Effector memory CD8-positive, alpha-beta T cell (primary cell): ENCODE measurements around the gene MSRB3.

Source experiments
- ATAC-seq: fragments of 150-1000 bp; cut with Tn5 transposase; replicated peaks from 2 replicates; pipeline ENCODE4 v1.10.0; 2021; ENCODE audit warnings: mild to moderate bottlenecking, moderate library complexity
- DNase-seq, 3 experiments: peaks; one replicate each; pipeline ENCODE4 v3.0.0; 2021
- H3K27ac Mint-ChIP-seq, 2 donors: one replicate each; pipeline ENCODE4 v1.8.0; 2022; ENCODE audit warnings: mild to moderate bottlenecking in 2 of 2, mixed read lengths in 2 of 2, moderate library complexity in 2 of 2
- H3K27me3 Mint-ChIP-seq, 2 donors: one replicate each; pipeline ENCODE4 v1.8.0; 2022; ENCODE audit warnings: mixed read lengths in 2 of 2
- H3K36me3 Mint-ChIP-seq: one replicate; pipeline ENCODE4 v1.8.0; 2022; ENCODE audit warnings: mild to moderate bottlenecking, moderate library complexity, mixed read lengths; ENCODE audit not compliant: insufficient read depth
- H3K4me1 Mint-ChIP-seq, 2 donors: one replicate each; pipeline ENCODE4 v1.8.0; 2022; ENCODE audit warnings: low read depth in 2 of 2, mixed read lengths in 2 of 2
- H3K4me3 Mint-ChIP-seq, 2 donors: one replicate each; pipeline ENCODE4 v1.8.0; 2022; ENCODE audit warnings: mild to moderate bottlenecking in 2 of 2, mixed read lengths in 2 of 2, moderate library complexity in 2 of 2
- H3K9me3 Mint-ChIP-seq, 2 donors: one replicate each; pipeline ENCODE4 v1.8.0; 2022; ENCODE audit warnings: mixed read lengths in 2 of 2
- total RNA-seq, 9 experiments: gene quantifications; one replicate each; lab custom pipeline; 2026; lab: John Stamatoyannopoulos, UW

MSRB3 gene
- 0 to 1.3 (median 0) reads per million in 9 experiments for total RNA-seq

DNA sequence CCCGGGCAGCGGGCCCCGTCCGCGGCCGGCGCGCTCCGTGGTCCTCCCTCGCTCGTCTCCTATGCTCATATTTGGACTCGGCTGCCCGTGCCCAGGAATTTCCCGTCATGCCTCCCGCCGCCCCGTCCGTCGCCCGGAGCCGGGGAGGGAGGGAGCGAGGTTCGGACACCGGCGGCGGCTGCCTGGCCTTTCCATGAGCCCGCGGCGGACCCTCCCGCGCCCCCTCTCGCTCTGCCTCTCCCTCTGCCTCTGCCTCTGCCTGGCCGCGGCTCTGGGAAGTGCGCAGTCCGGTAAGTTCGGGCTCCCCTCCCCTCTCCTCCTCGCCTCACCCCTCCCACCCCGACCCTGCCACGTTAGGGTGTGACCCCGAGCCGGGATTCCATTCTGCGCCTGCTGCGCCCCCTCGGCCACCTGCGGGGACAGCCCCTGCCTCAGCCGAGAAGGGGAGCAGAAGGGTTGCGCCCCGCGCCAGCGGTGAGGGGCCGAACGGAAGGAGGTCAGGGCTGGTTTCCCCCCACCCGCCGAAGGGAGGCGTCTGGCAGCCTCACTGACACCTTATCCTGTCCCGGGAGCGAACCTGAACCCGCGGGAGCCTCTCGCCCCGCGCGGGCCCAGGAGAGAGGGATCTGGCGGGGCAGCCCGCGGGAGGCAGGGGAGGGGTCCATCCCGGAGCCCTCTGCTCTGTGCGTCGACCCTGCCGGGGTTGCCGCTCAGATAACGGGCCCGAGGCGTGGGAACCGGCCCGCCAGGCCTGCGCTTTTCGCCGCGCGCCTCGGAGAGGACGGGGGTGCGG, at the start of gene MSRB3:
Gene MSRB3, plus strand, starts transcription at position 108 of the 793 bp plus-strand sequence. CDS start 29,897 bp downstream, outside the sequence.
- ATAC-seq, result no peak
- Mint-ChIP-seq H3K4me1 (no peaks in the 10 kb centered on the region), H3K4me3 (peak within 1 kb of the TSS; percentile 31 to 48), H3K9me3 (no peaks in the 10 kb centered on the region), H3K27ac (no peak within 1 kb of the TSS), H3K36me3 (no peaks in the 10 kb centered on the region), H3K27me3 (peaks cover 61 to 70% of the 10 kb centered on the region in 2 donors)
- DNase-seq, result no peak

GRCh38 chr12:65229441-65229840, 49.0 kb upstream of the MSRB3 start:
- Mint-ChIP-seq H3K27me3 (no peaks in the 10 kb centered on the region), H3K9me3 (peaks cover 4 to 14% of the 10 kb centered on the region in 2 donors), H3K27ac (no peak overlapping the region), H3K4me3 (no peak overlapping the region), H3K36me3 (peaks cover 5% of the 10 kb centered on the region), H3K4me1 (peaks cover 20 to 41% of the 10 kb centered on the region in 2 donors)
- DNase-seq (no peak), ATAC-seq (no peak)

- DNase-seq (no peak), ATAC-seq (peak; percentile 37)
- H3K9me3 Mint-ChIP-seq, result peaks cover 3 to 9% of the 10 kb centered on the region in 2 donors
- H3K27ac Mint-ChIP-seq, result peak overlapping the region in 1 of 2 donors; percentile 79
- H3K27me3 Mint-ChIP-seq, result no peaks in the 10 kb centered on the region
- peaks cover 3 to 17% of the 10 kb centered on the region in 2 donors for H3K4me1 Mint-ChIP-seq
- peaks cover 5% of the 10 kb centered on the region for H3K36me3 Mint-ChIP-seq
- H3K4me3 Mint-ChIP-seq, result peak overlapping the region in 1 of 2 donors; percentile 37
Measured at GRCh38 chr12:65232476-65233077, 45.9 kb upstream of the MSRB3 start.

DNA sequence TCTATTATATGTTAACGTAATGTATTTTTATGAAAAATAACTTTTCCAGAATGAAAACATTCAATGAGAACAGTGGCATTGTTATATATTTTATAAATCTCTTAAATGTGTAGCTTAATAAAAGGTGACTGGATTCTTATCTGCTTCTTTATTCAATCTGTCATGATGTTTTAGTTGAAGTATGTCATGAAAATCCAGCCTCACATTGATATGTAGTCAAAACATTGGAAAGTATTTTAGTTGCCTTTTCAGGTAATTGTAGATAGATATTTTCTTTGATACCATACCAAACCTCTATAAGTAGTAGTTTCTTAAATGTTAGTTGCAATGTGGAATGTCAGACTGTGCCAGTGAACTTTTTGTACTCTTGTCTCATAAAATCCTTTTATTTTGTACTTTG, 41.3 kb upstream of the MSRB3 start:
- no peaks in the 10 kb centered on the region for H3K9me3 Mint-ChIP-seq
- peaks cover 12% of the 10 kb centered on the region for H3K36me3 Mint-ChIP-seq
- H3K4me1 Mint-ChIP-seq, result peaks cover 5 to 10% of the 10 kb centered on the region in 2 donors
- no peak overlapping the region for H3K27ac Mint-ChIP-seq
- ATAC-seq (no peak), DNase-seq (no peak)
- H3K27me3 Mint-ChIP-seq, result no peaks in the 10 kb centered on the region
- H3K4me3 Mint-ChIP-seq, result no peak overlapping the region

- ATAC-seq (no peak), DNase-seq (no peak)
- Mint-ChIP-seq H3K4me3 (no peak overlapping the region), H3K27ac (no peak overlapping the region), H3K36me3 (peaks cover 26% of the 10 kb centered on the region), H3K9me3 (no peaks in the 10 kb centered on the region), H3K27me3 (no peaks in the 10 kb centered on the region), H3K4me1 (peaks cover 0 to 2% of the 10 kb centered on the region in 2 donors)
Measured at GRCh38 chr12:65238609-65239008, 39.9 kb upstream of the MSRB3 start.

GRCh38 chr12:65248656-65249633, 29.5 kb upstream of the MSRB3 start:
- H3K4me1 Mint-ChIP-seq, result no peaks in the 10 kb centered on the region
- DNase-seq (no peak), ATAC-seq (no peak)
- peaks cover 27% of the 10 kb centered on the region for H3K36me3 Mint-ChIP-seq
- H3K27me3 Mint-ChIP-seq, result no peaks in the 10 kb centered on the region
- no peak overlapping the region for H3K27ac Mint-ChIP-seq
- no peak overlapping the region for H3K4me3 Mint-ChIP-seq
- no peaks in the 10 kb centered on the region for H3K9me3 Mint-ChIP-seq

DNA sequence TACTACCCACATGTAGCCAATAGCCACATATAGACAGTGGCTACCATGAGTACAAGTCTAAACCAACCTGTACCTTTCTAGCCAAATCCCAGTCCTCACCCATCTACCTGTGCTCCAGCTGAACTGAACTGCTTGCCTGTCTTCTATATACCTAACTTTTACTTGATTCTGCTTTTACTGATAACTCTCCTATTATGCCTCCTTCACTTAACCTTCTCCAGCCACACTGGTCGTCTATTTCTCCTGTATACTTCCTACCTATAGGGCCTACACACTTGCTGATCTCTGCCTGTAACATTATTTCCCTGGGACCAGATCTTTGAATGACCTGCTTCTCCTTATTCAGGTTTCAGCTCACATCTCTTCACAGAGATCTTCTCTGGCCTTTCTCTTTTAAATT, 26.0 kb upstream of the MSRB3 start:
- ATAC-seq (no peak), DNase-seq (no peak)
- Mint-ChIP-seq H3K4me1 (no peaks in the 10 kb centered on the region), H3K27me3 (no peaks in the 10 kb centered on the region), H3K4me3 (no peak overlapping the region), H3K9me3 (no peaks in the 10 kb centered on the region), H3K36me3 (no peaks in the 10 kb centered on the region), H3K27ac (no peak overlapping the region)

- H3K27ac Mint-ChIP-seq, result no peak overlapping the region
- no peak overlapping the region for H3K4me3 Mint-ChIP-seq
- no peaks in the 10 kb centered on the region for H3K36me3 Mint-ChIP-seq
- no peaks in the 10 kb centered on the region for H3K9me3 Mint-ChIP-seq
- peaks cover 9 to 10% of the 10 kb centered on the region in 2 donors for H3K27me3 Mint-ChIP-seq
- DNase-seq (no peak), ATAC-seq (no peak)
- no peaks in the 10 kb centered on the region for H3K4me1 Mint-ChIP-seq
Measured at GRCh38 chr12:65257986-65258385, 20.5 kb upstream of the MSRB3 start.

DNA sequence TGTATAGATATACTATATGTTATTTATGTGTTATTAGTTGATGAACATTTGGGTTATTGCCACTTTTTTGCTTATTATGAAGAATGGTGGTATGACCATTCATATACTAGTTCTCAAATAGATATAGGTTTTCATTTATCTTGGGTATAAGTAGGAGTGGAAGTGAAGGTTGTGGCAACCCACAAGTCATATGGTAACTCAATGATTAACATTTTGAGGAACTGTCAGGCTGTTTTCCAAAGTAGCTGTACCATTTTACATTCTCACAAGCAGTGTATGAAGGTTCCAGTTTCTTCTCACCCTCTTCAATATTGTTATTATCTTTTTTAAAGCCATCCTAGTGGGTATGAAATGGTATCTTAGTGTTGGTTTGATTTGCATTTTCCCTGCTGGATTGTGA, 19.0 kb upstream of the MSRB3 start:
- Mint-ChIP-seq H3K36me3 (no peaks in the 10 kb centered on the region), H3K27me3 (peaks cover 11% of the 10 kb centered on the region in 2 donors), H3K9me3 (no peaks in the 10 kb centered on the region), H3K27ac (no peak overlapping the region), H3K4me1 (no peaks in the 10 kb centered on the region), H3K4me3 (no peak overlapping the region)
- ATAC-seq, result no peak
- DNase-seq, result no peak

DNA sequence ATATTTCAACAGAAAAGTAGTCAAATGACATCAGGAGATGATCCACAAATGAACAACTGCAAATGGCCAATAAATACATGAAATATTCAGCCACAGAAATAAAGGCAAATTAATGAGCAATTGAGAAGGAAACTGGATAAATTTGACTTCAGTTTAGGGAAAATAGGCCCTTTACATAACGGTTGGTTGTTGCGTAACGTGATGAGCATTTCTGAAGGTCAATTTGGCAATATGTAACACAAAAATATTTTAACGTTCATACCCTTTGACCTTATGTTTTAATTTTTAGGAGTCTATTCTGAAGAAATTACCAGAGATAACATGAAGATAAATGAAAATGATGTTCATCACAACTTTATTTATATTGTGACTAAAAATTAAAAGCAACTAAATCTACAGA, 14.7 kb upstream of the MSRB3 start:
- Mint-ChIP-seq H3K4me3 (no peak overlapping the region), H3K27me3 (peaks cover 32 to 35% of the 10 kb centered on the region in 2 donors), H3K4me1 (no peaks in the 10 kb centered on the region), H3K36me3 (no peaks in the 10 kb centered on the region), H3K27ac (no peak overlapping the region), H3K9me3 (no peaks in the 10 kb centered on the region)
- no peak for ATAC-seq
- no peak for DNase-seq

GRCh38 chr12:65266408-65266807, 12.1 kb upstream of the MSRB3 start:
- H3K9me3 Mint-ChIP-seq, result no peaks in the 10 kb centered on the region
- peaks cover 22 to 26% of the 10 kb centered on the region in 2 donors for H3K27me3 Mint-ChIP-seq
- ATAC-seq (no peak), DNase-seq (no peak)
- H3K36me3 Mint-ChIP-seq, result no peaks in the 10 kb centered on the region
- no peaks in the 10 kb centered on the region for H3K4me1 Mint-ChIP-seq
- no peak overlapping the region for H3K27ac Mint-ChIP-seq
- no peak overlapping the region for H3K4me3 Mint-ChIP-seq

DNA sequence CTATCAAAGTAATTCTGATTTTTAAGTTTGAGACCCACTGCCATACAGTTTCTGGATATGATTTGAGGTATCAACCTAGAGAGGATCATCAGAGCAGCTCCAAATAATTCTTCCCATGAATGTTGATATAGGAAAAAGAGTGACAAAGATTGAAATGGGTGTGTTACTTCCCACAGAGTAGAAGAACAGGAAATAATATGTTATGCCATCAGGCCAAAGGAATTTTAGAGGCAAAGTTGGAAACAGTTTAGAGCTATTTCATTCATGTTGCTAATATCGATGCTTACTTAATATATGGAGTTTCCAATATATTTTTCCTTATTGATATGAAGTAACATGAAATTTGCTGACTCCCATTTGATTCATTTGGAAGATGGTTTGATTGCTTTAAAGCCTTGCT, 8.9 kb upstream of the MSRB3 start:
- ATAC-seq, result no peak
- peaks cover 31 to 44% of the 10 kb centered on the region in 2 donors for H3K27me3 Mint-ChIP-seq
- H3K27ac Mint-ChIP-seq, result no peak overlapping the region
- H3K36me3 Mint-ChIP-seq, result no peaks in the 10 kb centered on the region
- H3K4me1 Mint-ChIP-seq, result no peaks in the 10 kb centered on the region
- DNase-seq, result no peak
- no peaks in the 10 kb centered on the region for H3K9me3 Mint-ChIP-seq
- H3K4me3 Mint-ChIP-seq, result no peak overlapping the region

GRCh38 chr12:65274602-65275272, 3.7 kb upstream of the MSRB3 start:
- ATAC-seq, result no peak
- H3K4me1 Mint-ChIP-seq, result no peaks in the 10 kb centered on the region
- no peak overlapping the region for H3K4me3 Mint-ChIP-seq
- H3K9me3 Mint-ChIP-seq, result no peaks in the 10 kb centered on the region
- H3K27me3 Mint-ChIP-seq, result peaks cover 53 to 55% of the 10 kb centered on the region in 2 donors
- H3K27ac Mint-ChIP-seq, result no peak overlapping the region
- no peak for DNase-seq
- H3K36me3 Mint-ChIP-seq, result no peaks in the 10 kb centered on the region
